Skeletal muscle cell (primary cell): ENCODE data around the gene TSPAN18.
A peak's percentile ranks its signal among the peaks of the same experiment; 100 is the strongest.

Experiments used
- DNase-seq: peaks from one replicate; pipeline ENCODE4 v3.0.0-alpha.2; 2010; ENCODE audit warnings: low read depth
- H3K4me3 ChIP-seq: 2 replicates; pipeline ENCODE4 v1.5.1; 2011; ENCODE audit warnings: low read depth, mild to moderate bottlenecking, control low read depth, low read length, moderate library complexity

Gene TSPAN18

GRCh38 chr11:44754876-44755555 is 28.3 kb downstream of the TSPAN18 start:
- no peak overlapping the region for H3K4me3 ChIP-seq
- no peak for DNase-seq

GRCh38 chr11:44755556-44756523 is 29.1 kb downstream of the TSPAN18 start:
- DNase-seq = no peak
- no peak overlapping the region for H3K4me3 ChIP-seq

GRCh38 chr11:44758983-44759382 is 32.2 kb downstream of the TSPAN18 start:
- no peak overlapping the region for H3K4me3 ChIP-seq
- no peak for DNase-seq

GRCh38 chr11:44759743-44760476 is 33.1 kb downstream of the TSPAN18 start:
- DNase-seq = no peak
- H3K4me3 ChIP-seq = no peak overlapping the region

- no peak overlapping the region for H3K4me3 ChIP-seq
- DNase-seq = no peak
These were observed 33.7 kb downstream of the TSPAN18 start for GRCh38 chr11:44760477-44760872.

GRCh38 chr11:44760917-44761550 is 34.3 kb downstream of the TSPAN18 start:
- peak; percentile 43 for DNase-seq
- no peak overlapping the region for H3K4me3 ChIP-seq

GRCh38 chr11:44761551-44761961 is 34.8 kb downstream of the TSPAN18 start:
- no peak for DNase-seq
- H3K4me3 ChIP-seq = no peak overlapping the region

GRCh38 chr11:44763121-44763820 is 36.5 kb downstream of the TSPAN18 start:
- no peak overlapping the region for H3K4me3 ChIP-seq
- no peak for DNase-seq

GRCh38 chr11:44764583-44764982 is 37.8 kb downstream of the TSPAN18 start:
- no peak overlapping the region for H3K4me3 ChIP-seq

GRCh38 chr11:44765026-44765595 is 38.3 kb downstream of the TSPAN18 start:
- no peak overlapping the region for H3K4me3 ChIP-seq
- DNase-seq = no peak

More at GRCh38 chr11:44764583-44764982, 37.8 kb downstream of the TSPAN18 start:
- DNase-seq = no peak

GRCh38 chr11:44765676-44766075 is 38.9 kb downstream of the TSPAN18 start:
- no peak for DNase-seq
- H3K4me3 ChIP-seq = no peak overlapping the region

- peak; percentile 36 for DNase-seq
- H3K4me3 ChIP-seq = no peak overlapping the region
These were observed 39.6 kb downstream of the TSPAN18 start for GRCh38 chr11:44766112-44766971.

- no peak for DNase-seq
- no peak overlapping the region for H3K4me3 ChIP-seq
These were observed 40.2 kb downstream of the TSPAN18 start for GRCh38 chr11:44766972-44767278.

- H3K4me3 ChIP-seq = no peak overlapping the region
- DNase-seq = no peak
These were observed 40.7 kb downstream of the TSPAN18 start for GRCh38 chr11:44767421-44767820.

GRCh38 chr11:44770401-44770800 is 43.6 kb downstream of the TSPAN18 start:
- no peak for DNase-seq
- H3K4me3 ChIP-seq = no peak overlapping the region

GRCh38 chr11:44771252-44771734 is 44.5 kb downstream of the TSPAN18 start:
- no peak overlapping the region for H3K4me3 ChIP-seq
- DNase-seq = no peak

GRCh38 chr11:44771841-44772240 is 45.1 kb downstream of the TSPAN18 start:
- DNase-seq = no peak
- H3K4me3 ChIP-seq = no peak overlapping the region
